Measurements from ENCODE around the gene CCDC157.

DNA sequence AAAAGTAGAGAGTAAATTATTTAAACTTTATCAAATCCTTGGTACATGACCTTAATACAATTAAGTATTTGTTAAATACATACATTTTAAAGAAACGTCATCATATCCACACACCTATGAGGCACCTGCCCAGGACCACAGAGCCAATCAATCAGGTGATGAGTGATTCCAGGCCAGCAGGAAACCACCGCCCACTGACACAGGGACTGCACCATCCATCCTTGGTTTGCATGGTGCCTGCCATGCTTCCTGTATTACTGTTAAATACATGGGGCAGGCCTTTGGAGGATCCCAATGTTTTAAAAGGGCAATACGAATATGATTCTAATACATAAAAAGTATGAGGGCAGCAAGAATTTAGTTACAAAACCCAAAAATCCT lies 23.1 kb upstream of the CCDC157 start:
- TF ChIP-seq, protein P1, sequence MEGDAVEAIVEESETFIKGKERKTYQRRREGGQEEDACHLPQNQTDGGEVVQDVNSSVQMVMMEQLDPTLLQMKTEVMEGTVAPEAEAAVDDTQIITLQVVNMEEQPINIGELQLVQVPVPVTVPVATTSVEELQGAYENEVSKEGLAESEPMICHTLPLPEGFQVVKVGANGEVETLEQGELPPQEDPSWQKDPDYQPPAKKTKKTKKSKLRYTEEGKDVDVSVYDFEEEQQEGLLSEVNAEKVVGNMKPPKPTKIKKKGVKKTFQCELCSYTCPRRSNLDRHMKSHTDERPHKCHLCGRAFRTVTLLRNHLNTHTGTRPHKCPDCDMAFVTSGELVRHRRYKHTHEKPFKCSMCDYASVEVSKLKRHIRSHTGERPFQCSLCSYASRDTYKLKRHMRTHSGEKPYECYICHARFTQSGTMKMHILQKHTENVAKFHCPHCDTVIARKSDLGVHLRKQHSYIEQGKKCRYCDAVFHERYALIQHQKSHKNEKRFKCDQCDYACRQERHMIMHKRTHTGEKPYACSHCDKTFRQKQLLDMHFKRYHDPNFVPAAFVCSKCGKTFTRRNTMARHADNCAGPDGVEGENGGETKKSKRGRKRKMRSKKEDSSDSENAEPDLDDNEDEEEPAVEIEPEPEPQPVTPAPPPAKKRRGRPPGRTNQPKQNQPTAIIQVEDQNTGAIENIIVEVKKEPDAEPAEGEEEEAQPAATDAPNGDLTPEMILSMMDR (IDR thresholded peaks at IDR 0.05): no peak
- no peak for TF ChIP-seq EP300 (IDR thresholded peaks at IDR 0.05)
- no peak for TF ChIP-seq POLR2A (IDR thresholded peaks at IDR 0.05)

Data from suprapubic skin (tissue), 3 donors.